Activated CD4-positive, alpha-beta memory T cell treated with anti-CD3 and anti-CD28 coated beads, Interleukin-2, amount 10 ng/mL, durations not matched to agents 7 days and 5 days (primary cell): ENCODE results near the gene SOX9. TPM values are rescaled to one million over a fixed set of nuclear protein-coding genes. Genes with fewer than 3 reads are reported as not detected.
"Not testable (repeated sequence)": the region's sequence is repeated elsewhere in the genome, so short reads cannot be mapped to it uniquely, and the experiment has no call there.

ENCODE experiments used
- CTCF ChIA-PET: fragments of 350-600 bp; sonication (Branson Sonifier 250); formaldehyde crosslinking; loops from one replicate; lab custom pipeline; 2021; ENCODE audit warnings: antibody characterized with exemption, inconsistent platforms; lab: Charles Lee
- POLR2A ChIA-PET: fragments of 350-600 bp; sonication (Branson Sonifier 250); formaldehyde crosslinking; loops from one replicate; lab custom pipeline; 2021; ENCODE audit warnings: antibody characterized with exemption; lab: Charles Lee
- DNase-seq: peaks from one replicate; pipeline ENCODE4 v3.0.0-alpha.2; 2020
- H3K27ac Mint-ChIP-seq: one replicate; pipeline ENCODE4 v1.8.0; 2021; ENCODE audit warnings: mild to moderate bottlenecking, mixed read lengths
- H3K27me3 Mint-ChIP-seq: one replicate; pipeline ENCODE4 v1.8.0; 2021; ENCODE audit warnings: mixed read lengths
- H3K36me3 Mint-ChIP-seq: one replicate; pipeline ENCODE4 v1.8.0; 2021; ENCODE audit warnings: low read depth, mixed read lengths
- H3K4me1 Mint-ChIP-seq: one replicate; pipeline ENCODE4 v1.8.0; 2021; ENCODE audit warnings: mixed read lengths
- H3K4me3 Mint-ChIP-seq: one replicate; pipeline ENCODE4 v1.8.0; 2021; ENCODE audit warnings: mild to moderate bottlenecking, mixed read lengths
- H3K9me3 Mint-ChIP-seq: one replicate; pipeline ENCODE4 v1.8.0; 2021; ENCODE audit warnings: mixed read lengths
- total RNA-seq, 2 experiments: library from RNA; stranded (reverse); gene quantifications; one replicate each; pipeline ENCODE4 v1.2.3, GENCODE V29; 2021

The SOX9 gene
- total RNA-seq, 2 experiments from 2014 or later, result not detected

- H3K4me3 Mint-ChIP-seq, result no peak overlapping the region
- POLR2A ChIA-PET, result no interaction called here
- H3K9me3 Mint-ChIP-seq, result no peaks in the 10 kb centered on the region
- no peak overlapping the region for H3K27ac Mint-ChIP-seq
- no peak for DNase-seq
- peaks cover 3% of the 10 kb centered on the region for H3K4me1 Mint-ChIP-seq
- CTCF ChIA-PET, result no interaction called here
- peaks cover 36% of the 10 kb centered on the region for H3K27me3 Mint-ChIP-seq
- H3K36me3 Mint-ChIP-seq, result peaks cover 6% of the 10 kb centered on the region
Measured at GRCh38 chr17:72125226-72125651, 4.4 kb downstream of the SOX9 start.

- POLR2A ChIA-PET, result no interaction called here
- Mint-ChIP-seq H3K4me1 (peaks cover 3% of the 10 kb centered on the region), H3K36me3 (peaks cover 6% of the 10 kb centered on the region), H3K27me3 (peaks cover 32% of the 10 kb centered on the region), H3K27ac (no peak overlapping the region), H3K4me3 (no peak overlapping the region), H3K9me3 (no peaks in the 10 kb centered on the region)
- no peak for DNase-seq
- CTCF ChIA-PET, result no interaction called here
Measured at GRCh38 chr17:72125742-72126141, 4.9 kb downstream of the SOX9 start.

- peaks cover 25% of the 10 kb centered on the region for H3K27me3 Mint-ChIP-seq
- no peaks in the 10 kb centered on the region for H3K9me3 Mint-ChIP-seq
- H3K36me3 Mint-ChIP-seq, result peaks cover 6% of the 10 kb centered on the region
- DNase-seq, result no peak
- POLR2A ChIA-PET, result no interaction called here
- no peak overlapping the region for H3K27ac Mint-ChIP-seq
- H3K4me1 Mint-ChIP-seq, result peaks cover 3% of the 10 kb centered on the region
- H3K4me3 Mint-ChIP-seq, result no peak overlapping the region
- CTCF ChIA-PET, result no interaction called here
Measured at GRCh38 chr17:72126575-72127486, 6.0 kb downstream of the SOX9 start.

- no peak for DNase-seq
- Mint-ChIP-seq H3K27ac (no peak overlapping the region), H3K36me3 (peaks cover 4% of the 10 kb centered on the region), H3K9me3 (no peaks in the 10 kb centered on the region), H3K4me3 (no peak overlapping the region), H3K4me1 (no peaks in the 10 kb centered on the region), H3K27me3 (peaks cover 14% of the 10 kb centered on the region)
- POLR2A ChIA-PET, result no interaction called here
- CTCF ChIA-PET, result no interaction called here
Measured at GRCh38 chr17:72128039-72128438, 7.2 kb downstream of the SOX9 start.

- Mint-ChIP-seq H3K4me1 (no peaks in the 10 kb centered on the region), H3K4me3 (no peak overlapping the region), H3K27me3 (no peaks in the 10 kb centered on the region), H3K27ac (no peak overlapping the region), H3K36me3 (no peaks in the 10 kb centered on the region), H3K9me3 (no peaks in the 10 kb centered on the region)
- DNase-seq, result no peak
- ChIA-PET POLR2A (no interaction called here), CTCF (no interaction called here)
Measured at GRCh38 chr17:72134608-72135394, 14.0 kb downstream of the SOX9 start.

- CTCF ChIA-PET, result no interaction called here
- Mint-ChIP-seq H3K27ac (no peak overlapping the region), H3K36me3 (no peaks in the 10 kb centered on the region), H3K4me1 (no peaks in the 10 kb centered on the region), H3K27me3 (no peaks in the 10 kb centered on the region), H3K4me3 (no peak overlapping the region), H3K9me3 (no peaks in the 10 kb centered on the region)
- POLR2A ChIA-PET, result no interaction called here
- DNase-seq, result no peak
Measured at GRCh38 chr17:72135546-72136325, 14.9 kb downstream of the SOX9 start.

GRCh38 chr17:72136692-72137091, 15.9 kb downstream of the SOX9 start:
- no peaks in the 10 kb centered on the region for H3K27me3 Mint-ChIP-seq

GRCh38 chr17:72137161-72137560, 16.3 kb downstream of the SOX9 start:
- Mint-ChIP-seq H3K27me3 (no peaks in the 10 kb centered on the region), H3K9me3 (no peaks in the 10 kb centered on the region), H3K27ac (no peak overlapping the region), H3K4me1 (no peaks in the 10 kb centered on the region), H3K36me3 (no peaks in the 10 kb centered on the region), H3K4me3 (no peak overlapping the region)
- no peak for DNase-seq
- POLR2A ChIA-PET, result no interaction called here
- CTCF ChIA-PET, result no interaction called here

More at GRCh38 chr17:72136692-72137091, 15.9 kb downstream of the SOX9 start:
- Mint-ChIP-seq H3K27ac (no peak overlapping the region), H3K9me3 (no peaks in the 10 kb centered on the region), H3K4me3 (no peak overlapping the region), H3K4me1 (no peaks in the 10 kb centered on the region), H3K36me3 (no peaks in the 10 kb centered on the region)
- CTCF ChIA-PET, result no interaction called here
- POLR2A ChIA-PET, result no interaction called here
- DNase-seq, result no peak

GRCh38 chr17:72139212-72139611, 18.4 kb downstream of the SOX9 start:
- POLR2A ChIA-PET, result no interaction called here
- H3K27me3 Mint-ChIP-seq, result no peaks in the 10 kb centered on the region

GRCh38 chr17:72141336-72141735, 20.5 kb downstream of the SOX9 start:
- Mint-ChIP-seq H3K4me3 (no peak overlapping the region), H3K9me3 (no peaks in the 10 kb centered on the region), H3K36me3 (no peaks in the 10 kb centered on the region), H3K4me1 (no peaks in the 10 kb centered on the region), H3K27me3 (no peaks in the 10 kb centered on the region), H3K27ac (no peak overlapping the region)
- ChIA-PET POLR2A (no interaction called here), CTCF (no interaction called here)
- no peak for DNase-seq

More at GRCh38 chr17:72139212-72139611, 18.4 kb downstream of the SOX9 start:
- Mint-ChIP-seq H3K4me3 (no peak overlapping the region), H3K4me1 (no peaks in the 10 kb centered on the region), H3K36me3 (no peaks in the 10 kb centered on the region), H3K9me3 (no peaks in the 10 kb centered on the region), H3K27ac (no peak overlapping the region)
- DNase-seq, result no peak
- CTCF ChIA-PET, result no interaction called here

- H3K27me3 Mint-ChIP-seq, H3K27ac Mint-ChIP-seq, CTCF ChIA-PET, DNase-seq, H3K4me3 Mint-ChIP-seq, H3K4me1 Mint-ChIP-seq, H3K9me3 Mint-ChIP-seq, POLR2A ChIA-PET, H3K36me3 Mint-ChIP-seq: not testable (repeated sequence)
Measured at GRCh38 chr17:72142097-72142496, 21.3 kb downstream of the SOX9 start.

GRCh38 chr17:72142614-72143013, 21.8 kb downstream of the SOX9 start:
- Mint-ChIP-seq H3K9me3 (no peaks in the 10 kb centered on the region), H3K27ac (no peak overlapping the region), H3K27me3 (no peaks in the 10 kb centered on the region), H3K4me3 (no peak overlapping the region), H3K36me3 (no peaks in the 10 kb centered on the region), H3K4me1 (no peaks in the 10 kb centered on the region)
- DNase-seq, result no peak
- CTCF ChIA-PET, result no interaction called here
- POLR2A ChIA-PET, result no interaction called here

- no peaks in the 10 kb centered on the region for H3K36me3 Mint-ChIP-seq
- H3K27me3 Mint-ChIP-seq, result no peaks in the 10 kb centered on the region
- CTCF ChIA-PET, result no interaction called here
Measured at GRCh38 chr17:72143245-72143644, 22.4 kb downstream of the SOX9 start.

More at GRCh38 chr17:72143245-72143644, 22.4 kb downstream of the SOX9 start:
- Mint-ChIP-seq H3K4me1 (no peaks in the 10 kb centered on the region), H3K4me3 (no peak overlapping the region), H3K27ac (no peak overlapping the region), H3K9me3 (no peaks in the 10 kb centered on the region)
- no peak for DNase-seq
- POLR2A ChIA-PET, result no interaction called here
